Measurements from ENCODE around the gene GAS7.

DNA sequence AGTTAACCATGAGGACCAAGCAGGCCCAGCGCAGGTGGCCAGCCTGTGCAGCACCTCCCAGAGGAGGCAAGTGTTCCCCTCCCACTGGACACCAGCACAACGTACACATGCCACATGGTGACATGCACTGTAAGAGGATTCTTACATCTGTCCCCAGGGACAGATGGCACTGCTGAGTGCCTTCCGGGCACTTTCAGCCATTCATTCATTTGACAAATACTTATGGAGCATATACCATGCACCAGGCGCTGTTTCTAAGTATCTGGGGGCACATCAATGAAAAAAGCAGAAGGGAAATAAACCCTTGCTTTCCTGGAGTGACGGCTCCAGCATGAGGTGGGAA, 79.6 kb downstream of the GAS7 start:
- TF ChIP-seq POLR2AphosphoS5 (IDR thresholded peaks at IDR 0.05; ENCODE audit: borderline replicate concordance, low read depth, low read length) (no peak), EZH2 (IDR thresholded peaks at IDR 0.05) (no peak)
